ENCODE results near the gene CLDN22.

CLDN22 gene

GRCh38 chr4:183297675-183298074 is 22.4 kb downstream of the CLDN22 start:
- TF ChIP-seq CSRNP3 (CRISPR knock-in tag; IDR thresholded peaks at IDR 0.05) (no peak), CSDC2 (CRISPR knock-in tag; IDR thresholded peaks at IDR 0.05) (no peak), ZC3H10 (CRISPR knock-in tag; IDR thresholded peaks at IDR 0.05) (no peak), ZNF565 (CRISPR knock-in tag; conservative IDR thresholded peaks at IDR 0.05; ENCODE audit: low read depth) (no peak), ZNF70 (CRISPR knock-in tag; IDR thresholded peaks at IDR 0.05) (no peak), GLIS3 (CRISPR knock-in tag; IDR thresholded peaks at IDR 0.05) (no peak), ZFP30 (CRISPR knock-in tag; IDR thresholded peaks at IDR 0.05) (no peak), TCF4 (CRISPR knock-in tag; IDR thresholded peaks at IDR 0.05; ENCODE audit: borderline replicate concordance) (no peak), TOX (CRISPR knock-in tag; IDR thresholded peaks at IDR 0.05; ENCODE audit: borderline replicate concordance) (no peak)
- no peak for ATAC-seq

GRCh38 chr4:183295711-183296110 is 24.4 kb downstream of the CLDN22 start:
- ATAC-seq = no peak
- no peak for TF ChIP-seq TOX (CRISPR knock-in tag; IDR thresholded peaks at IDR 0.05; ENCODE audit: borderline replicate concordance)
- no peak for TF ChIP-seq ZFP3 (CRISPR knock-in tag; IDR thresholded peaks at IDR 0.05)
- no peak for TF ChIP-seq ZNF565 (CRISPR knock-in tag; conservative IDR thresholded peaks at IDR 0.05; ENCODE audit: low read depth)
- no peak for TF ChIP-seq OSR1 (CRISPR knock-in tag; IDR thresholded peaks at IDR 0.05)
- TF ChIP-seq CREB5 (CRISPR knock-in tag; IDR thresholded peaks at IDR 0.05; ENCODE audit: low read depth) = no peak
- no peak for TF ChIP-seq ZFP30 (CRISPR knock-in tag; IDR thresholded peaks at IDR 0.05)
- no peak for TF ChIP-seq TSHZ2 (CRISPR knock-in tag; IDR thresholded peaks at IDR 0.05)
- TF ChIP-seq ZNF8 (CRISPR knock-in tag; IDR thresholded peaks at IDR 0.05) = no peak
- no peak for TF ChIP-seq CSDC2 (CRISPR knock-in tag; IDR thresholded peaks at IDR 0.05)
- TF ChIP-seq, protein P1, sequence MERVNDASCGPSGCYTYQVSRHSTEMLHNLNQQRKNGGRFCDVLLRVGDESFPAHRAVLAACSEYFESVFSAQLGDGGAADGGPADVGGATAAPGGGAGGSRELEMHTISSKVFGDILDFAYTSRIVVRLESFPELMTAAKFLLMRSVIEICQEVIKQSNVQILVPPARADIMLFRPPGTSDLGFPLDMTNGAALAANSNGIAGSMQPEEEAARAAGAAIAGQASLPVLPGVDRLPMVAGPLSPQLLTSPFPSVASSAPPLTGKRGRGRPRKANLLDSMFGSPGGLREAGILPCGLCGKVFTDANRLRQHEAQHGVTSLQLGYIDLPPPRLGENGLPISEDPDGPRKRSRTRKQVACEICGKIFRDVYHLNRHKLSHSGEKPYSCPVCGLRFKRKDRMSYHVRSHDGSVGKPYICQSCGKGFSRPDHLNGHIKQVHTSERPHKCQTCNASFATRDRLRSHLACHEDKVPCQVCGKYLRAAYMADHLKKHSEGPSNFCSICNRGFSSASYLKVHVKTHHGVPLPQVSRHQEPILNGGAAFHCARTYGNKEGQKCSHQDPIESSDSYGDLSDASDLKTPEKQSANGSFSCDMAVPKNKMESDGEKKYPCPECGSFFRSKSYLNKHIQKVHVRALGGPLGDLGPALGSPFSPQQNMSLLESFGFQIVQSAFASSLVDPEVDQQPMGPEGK (CRISPR knock-in tag; IDR thresholded peaks at IDR 0.05; ENCODE audit: borderline replicate concordance) = no peak
- TF ChIP-seq POU6F1 (CRISPR knock-in tag; IDR thresholded peaks at IDR 0.05; ENCODE audit: borderline replicate concordance, low read depth) = no peak
- TF ChIP-seq ARNTL (CRISPR knock-in tag; IDR thresholded peaks at IDR 0.05; ENCODE audit: borderline replicate concordance, low read depth) = no peak
- no peak for TF ChIP-seq PPARA (CRISPR knock-in tag; IDR thresholded peaks at IDR 0.05; ENCODE audit: borderline replicate concordance)
- TF ChIP-seq TCF4 (CRISPR knock-in tag; IDR thresholded peaks at IDR 0.05; ENCODE audit: borderline replicate concordance) = no peak
- no peak for TF ChIP-seq SNAI2 (CRISPR knock-in tag; IDR thresholded peaks at IDR 0.05)
- TF ChIP-seq CSRNP3 (CRISPR knock-in tag; IDR thresholded peaks at IDR 0.05) = no peak
- no peak for TF ChIP-seq ESRRG (CRISPR knock-in tag; IDR thresholded peaks at IDR 0.05)
- TF ChIP-seq RARB (CRISPR knock-in tag; IDR thresholded peaks at IDR 0.05) = no peak
- TF ChIP-seq BACH2 (CRISPR knock-in tag; IDR thresholded peaks at IDR 0.05; ENCODE audit: borderline replicate concordance) = no peak
